Suprapubic skin (tissue), 3 donors: ENCODE measurements around the gene TMIGD3.

Source experiments
- CTCF ChIP-seq, 2 donors: fragments of 200-600 bp in 1 of 2; fragments of 450-650 bp in 1 of 2; sonication (generic) in 1 of 2; IDR thresholded peaks; one replicate each; pipeline ENCODE4 v1.5.1; 2016 to 2019; ENCODE audit warnings: antibody characterized with exemption in 2 of 2, mild to moderate bottlenecking in 1 of 2, moderate library complexity in 1 of 2
- POLR2A ChIP-seq, 2 donors: fragments of 450-650 bp; IDR thresholded peaks; one replicate each; pipeline ENCODE4 v1.6.1; 2017; ENCODE audit warnings: antibody characterized with exemption in 2 of 2, mild to moderate bottlenecking in 2 of 2, moderate library complexity in 2 of 2

GRCh38 chr1:111489604-111490003 is 13.8 kb downstream of the TMIGD3 start:
- TF ChIP-seq POLR2A (IDR thresholded peaks at IDR 0.05) (peak in 1 of 2 donors; percentile 14), CTCF (IDR thresholded peaks at IDR 0.05) (no peak)
